K562 (cell line): ENCODE measurements around the gene OR6V1. TPM values are rescaled to one million over a fixed set of nuclear protein-coding genes. Genes with fewer than 3 reads are reported as not detected.
A peak's percentile ranks its signal among the peaks of the same experiment; 100 is the strongest.

ENCODE experiments used
- ATAC-seq: fragments of 200-7000 bp; cut with Tn5 transposase; 3 replicates; pipeline ENCODE4 v1.9.1; 2020; ENCODE audit warnings: moderate library complexity
- BruUV-seq: library from RNA; stranded (reverse); fragments of 400-500 nt; replicated peaks from 2 replicates; lab custom pipeline; 2021; lab: Mats Ljungman, UMichigan
- CTCF ChIA-PET: fragments of 300-600 bp; formaldehyde crosslinking; extraction: SDS; loops from one replicate; lab custom pipeline; 2021; ENCODE audit warnings: low intra/inter-chr PET ratio; lab: Yijun Ruan, JAX
- POLR2A ChIA-PET: fragments of 300-600, 350-650 bp; sonication (Branson Sonifier 250); formaldehyde crosslinking; extraction: SDS; loops from one replicate; lab custom pipeline; 2021; ENCODE audit warnings: antibody characterized with exemption, inconsistent platforms; lab: Yijun Ruan, JAX
- DNase-seq, 4 experiments: peaks; one replicate each; pipeline versions ENCODE4 v3.0.0 to v3.0.0-alpha.2; 2011 to 2018; ENCODE audit warnings: low spot score in 3 of 4, mixed read lengths in 3 of 4; ENCODE audit errors: extremely low read depth in 1 of 4
- FAIRE-seq: peaks from 2 replicates; lab custom pipeline; 2011; peaks lifted over from hg19 to GRCh38; lab: Jason Lieb, UNC
- H2AFZ ChIP-seq: 2 replicates; pipeline ENCODE4 v1.6.0; 2011; ENCODE audit warnings: low read depth, low read length, control low read depth, inconsistent platforms
- H3K27ac ChIP-seq: fragments of 200-600 bp; 3 replicates; pipeline ENCODE4 v1.8.0; 2011; ENCODE audit warnings: low read depth, mild to moderate bottlenecking, control low read depth, inconsistent platforms, low read length, moderate library complexity, mixed read lengths; ENCODE audit errors: extremely low read depth
- H3K27me3 ChIP-seq, 2 experiments: fragments of 300-600 bp in 1 of 2; 2 replicates in 1 of 2; 3 replicates in 1 of 2; pipeline versions ENCODE4 v1.6.0 to v1.8.0; 2011; ENCODE audit warnings: inconsistent platforms in 2 of 2, low read length in 2 of 2, mild to moderate bottlenecking in 1 of 2, mixed read lengths in 1 of 2, moderate library complexity in 1 of 2; ENCODE audit not compliant: control insufficient read depth in 2 of 2, insufficient read depth in 2 of 2
- H3K36me3 ChIP-seq: fragments of 300-600 bp; 3 replicates; pipeline ENCODE4 v1.8.0; 2011; ENCODE audit warnings: mild to moderate bottlenecking, low read length, inconsistent platforms; ENCODE audit not compliant: control insufficient read depth, insufficient read depth
- H3K4me1 ChIP-seq, 2 experiments: fragments of 200-600 bp in 1 of 2; replicated peaks in 1 of 2; 2 replicates in 1 of 2; 3 replicates in 1 of 2; pipeline versions ENCODE4 v1.5.1 to v1.8.0; 2011; ENCODE audit warnings: inconsistent platforms in 2 of 2, low read length in 2 of 2, mild to moderate bottlenecking in 1 of 2, mixed read lengths in 1 of 2, moderate library complexity in 1 of 2; ENCODE audit not compliant: control insufficient read depth in 2 of 2, insufficient read depth in 2 of 2
- H3K4me2 ChIP-seq: 2 replicates; pipeline ENCODE4 v1.6.1; 2011; ENCODE audit warnings: low read length, control low read depth, inconsistent platforms, mixed read lengths; ENCODE audit not compliant: insufficient read depth
- H3K4me3 ChIP-seq: fragments of 200-600 bp; sonication (generic), shearing (Covaris generic); 2 replicates; pipeline ENCODE4 v1.5.1; 2016; ENCODE audit warnings: control low read depth, inconsistent platforms
- H3K79me2 ChIP-seq: fragments of 200-600 bp; 3 replicates; pipeline ENCODE4 v1.8.0; 2011; ENCODE audit warnings: low read length, inconsistent platforms; ENCODE audit not compliant: control insufficient read depth, insufficient read depth
- H3K9ac ChIP-seq, 2 experiments: 2 replicates each; pipeline versions ENCODE4 v1.6.0 to v1.6.1; 2011; ENCODE audit warnings: low read depth in 2 of 2, low read length in 2 of 2, control low read depth in 1 of 2, inconsistent platforms in 1 of 2, mild to moderate bottlenecking in 1 of 2, mixed read lengths in 1 of 2; ENCODE audit not compliant: insufficient read depth in 1 of 2
- H3K9me1 ChIP-seq: one replicate; pipeline ENCODE4 v1.6.0; 2011; ENCODE audit warnings: inconsistent platforms, mild to moderate bottlenecking, low read length, moderate library complexity; ENCODE audit not compliant: control insufficient read depth, insufficient read depth
- H3K9me3 ChIP-seq: replicated peaks from 2 replicates; pipeline ENCODE4 v1.5.1; 2011; ENCODE audit warnings: low read depth, low read length, inconsistent platforms; ENCODE audit not compliant: control insufficient read depth, insufficient read depth
- H4K20me1 ChIP-seq: replicated peaks from 2 replicates; pipeline ENCODE4 v1.6.1; 2011; ENCODE audit warnings: low read length, inconsistent platforms, mixed read lengths; ENCODE audit not compliant: control insufficient read depth, insufficient read depth
- CC2D1A ChIP-seq: fragments of 450-650 bp; IDR thresholded peaks from 2 replicates; pipeline ENCODE4 v1.6.1; 2017; ENCODE audit warnings: mild to moderate bottlenecking
- CTCF ChIP-seq, 3 experiments: IDR thresholded peaks in 2 of 3; conservative IDR thresholded peaks in 1 of 3; 2 replicates each; pipeline ENCODE4 v1.5.1; 2011 to 2012; ENCODE audit warnings: low read length in 3 of 3, mild to moderate bottlenecking in 3 of 3, control low read depth in 2 of 3, improper control_type of control experiment in 1 of 3, inconsistent platforms in 1 of 3, low read depth in 1 of 3, mixed read lengths in 1 of 3, moderate library complexity in 1 of 3; ENCODE audit not compliant: insufficient read depth in 2 of 3
- ELF1 ChIP-seq: fragments of 200-800 bp; sonication (Bioruptor generic); IDR thresholded peaks from 2 replicates; pipeline ENCODE4 v1.6.1; 2016; ENCODE audit warnings: missing genetic modification characterization, missing compliant biosample characterization
- ETS1 ChIP-seq: conservative IDR thresholded peaks from 2 replicates; pipeline ENCODE4 v1.6.1; 2011; ENCODE audit warnings: low read depth, mild to moderate bottlenecking, low read length; ENCODE audit not compliant: control insufficient read depth
- PHF20 ChIP-seq: fragments of 450-650 bp; IDR thresholded peaks from 2 replicates; pipeline ENCODE4 v1.6.1; 2018; ENCODE audit not compliant: partially characterized antibody
- POLR2B ChIP-seq: fragments of 450-650 bp; IDR thresholded peaks from 2 replicates; pipeline ENCODE4 v1.6.1; 2018; ENCODE audit warnings: low read depth; ENCODE audit not compliant: partially characterized antibody
- RCOR1 ChIP-seq, 2 experiments: IDR thresholded peaks; 2 replicates each; pipeline ENCODE4 v1.6.1; 2012; ENCODE audit warnings: low read depth in 2 of 2, low read length in 2 of 2, borderline replicate concordance in 1 of 2, improper control_type of control experiment in 1 of 2
- SIRT6 ChIP-seq: IDR thresholded peaks from one replicate; pipeline ENCODE4 v1.6.1; 2012; ENCODE audit warnings: low read depth, mild to moderate bottlenecking, control low read depth, inconsistent platforms, low read length, moderate library complexity
- SMC3 ChIP-seq: conservative IDR thresholded peaks from 2 replicates; pipeline ENCODE4 v1.6.1; 2011; ENCODE audit warnings: low read depth, low read length, improper control_type of control experiment; ENCODE audit not compliant: insufficient read depth
- VEZF1 ChIP-seq: fragments of 200-800 bp; sonication (Bioruptor generic); IDR thresholded peaks from 2 replicates; pipeline ENCODE4 v1.6.1; 2017; ENCODE audit warnings: missing genetic modification characterization, missing compliant biosample characterization
- YY1 ChIP-seq, 3 experiments: IDR thresholded peaks; 2 replicates each; pipeline ENCODE4 v1.6.1; 2011; ENCODE audit warnings: low read length in 2 of 3, mild to moderate bottlenecking in 2 of 3, moderate library complexity in 2 of 3, borderline replicate concordance in 1 of 3, control low read depth in 1 of 3, low read depth in 1 of 3; ENCODE audit not compliant: insufficient read depth in 3 of 3, insufficient replicate concordance in 2 of 3, control insufficient read depth in 1 of 3, insufficient read length in 1 of 3; ENCODE audit errors: extremely low read depth in 1 of 3
- ZKSCAN8 ChIP-seq: fragments of 200-800 bp; sonication (Bioruptor generic); IDR thresholded peaks from 2 replicates; pipeline ENCODE4 v1.6.1; 2016; ENCODE audit warnings: missing genetic modification characterization, missing compliant biosample characterization
- ZNF143 ChIP-seq: sonication (generic); formaldehyde crosslinking; IDR thresholded peaks from 2 replicates; pipeline ENCODE4 v1.9.0; 2022; ENCODE audit warnings: mild to moderate bottlenecking, missing genetic modification reagents
- WGBS: fragments of 100-300 bp; shearing (Covaris generic); methylation state at CpG from one replicate; pipeline ENCODE4 v1.1.6; 2016; ENCODE audit warnings: low coverage, mixed read lengths; ENCODE audit not compliant: insufficient coverage; ENCODE audit errors: missing lambda C conversion rate; 5-methylcytosine and 5-hydroxymethylcytosine counted together
- in situ Hi-C: fragments of 300-500 bp; cut with MboI; formaldehyde crosslinking; loops from 4 replicates; pipeline ENCODE4 v1.15.0; 2018; ENCODE audit warnings: inconsistent platforms, mixed read lengths
- intact Hi-C: fragments of 100-400 bp; cut with micrococcal nuclease; formaldehyde crosslinking; loops from 2 replicates; pipeline ENCODE4 v1.14.2; 2022
- polyA plus RNA-seq, 8 experiments: library from polyadenylated mRNA; depleted of rRNA in 4 of 8; stranded (reverse) in 5 of 8; unstranded in 3 of 8; fragments of >200 nt; fragmentation: Nextera tagmentation in 2 of 8; fragmentation: Illumina TruSeq in 1 of 8; extraction: Ambion mirVana in 2 of 8; extraction: Trizol in 1 of 8; gene quantifications; 2 replicates each; pipeline versions ENCODE4 v1.2.1 to v1.2.3, GENCODE V29; 2011 to 2014; ENCODE audit warnings: inconsistent platforms in 1 of 8, missing spikeins in 1 of 8
- total RNA-seq, 7 experiments: library from RNA; depleted of rRNA in 6 of 7; stranded (reverse); fragments of >200 nt in 6 of 7; fragmentation: Illumina TruSeq in 2 of 7; extraction: Trizol in 2 of 7; gene quantifications; 2 replicates each; pipeline versions ENCODE4 v1.2.1 to v1.2.3, GENCODE V29; 2011 to 2021; ENCODE audit warnings: low replicate concordance in 1 of 7

Gene OR6V1
- total and polyA plus RNA-seq, 9 of the 15 experiments (the other 6 are each of a cell fraction or from before 2014, with no cell fraction given), result not detected

GRCh38 chr7:143002898-143003297, 49.2 kb upstream of the OR6V1 start (continued):
- no peak for TF ChIP-seq SIRT6
- no peak for TF ChIP-seq VEZF1 (CRISPR knock-in tag)
- peak in 1 of 2 experiments; percentile 3; a peak in 1 of 4 replicates for TF ChIP-seq RCOR1 (IDR thresholded peaks at IDR 0.05; ENCODE audit: borderline replicate concordance in 1 of 2, low read depth in 2 of 2, low read length in 2 of 2)
- no peak for TF ChIP-seq POLR2B

- Histone ChIP-seq H2AFZ (peak overlapping the region; percentile 90), H3K9me3 (no peaks in the 10 kb centered on the region), H3K36me3 (no peaks in the 10 kb centered on the region), H3K9me1 (no peaks in the 10 kb centered on the region), H3K27ac (no peak overlapping the region), H3K9ac (peak overlapping the region in 1 of 2 experiments; percentile 0; a peak in 1 of 4 replicates), H3K4me2 (peak overlapping the region; percentile 73), H3K4me3 (peak overlapping the region; percentile 1; the same call in 1 of the 2 replicates), H3K79me2 (no peaks in the 10 kb centered on the region), H4K20me1 (no peaks in the 10 kb centered on the region), H3K27me3 (peaks cover 7 to 10% of the 10 kb centered on the region in 2 experiments), H3K4me1 (peaks cover 0 to 4% of the 10 kb centered on the region in 2 experiments; a peak in 2 of 5 replicates)
- in situ Hi-C loops, result loop anchor here (5.0 to 25.0 kb wide), 2 partner anchors 126 to 366 kb away; no protein-coding TSS in a partner anchor
- POLR2A ChIA-PET, result interaction anchor here (0.6 to 2.0 kb wide), 2 partner anchors 92 to 125 kb away, joined by 4 read pairs; no protein-coding TSS in a partner anchor
- ATAC-seq (peak; percentile 82), DNase-seq (peak; percentile 76 to 80 (median 78)), FAIRE-seq (peak; percentile 82)
- intact Hi-C loops, result loop anchor here (1.0 to 5.0 kb wide), 7 partner anchors 41 to 399 kb away; partner anchors contain the start of gene KEL
- BruUV-seq, result no TSS peak
- WGBS, result 5% methylated on average over 6 of the region's 6 CpGs
- CTCF ChIA-PET, result interaction anchor here (0.5 to 11.1 kb wide), 19 partner anchors 42 to 556 kb away, joined by 3 to 222 read pairs (median 3); partner anchors contain the start of gene EPHB6
- TF ChIP-seq ZNF143 (CRISPR knock-in tag) (no peak), SMC3 (peak; percentile 86), ELF1 (tag) (no peak), CTCF (IDR thresholded peaks at IDR 0.05 in 2 of 3, conservative IDR thresholded peaks at IDR 0.05 in 1 of 3; ENCODE audit: insufficient read depth in 2 of 3, low read depth in 1 of 3, low read length in 3 of 3) (peak; percentile 82 to 96 (median 83)), YY1 (IDR thresholded peaks at IDR 0.05; ENCODE audit: borderline replicate concordance in 1 of 3, control insufficient read depth in 1 of 3, extremely low read depth in 1 of 3, insufficient read depth in 3 of 3, insufficient read length in 1 of 3, insufficient replicate concordance in 2 of 3, low read depth in 1 of 3, low read length in 2 of 3) (peak; percentile 64 to 93 (median 78)), PHF20 (peak; percentile 34), CC2D1A (peak; percentile 72), ETS1 (no peak), ZKSCAN8 (CRISPR knock-in tag) (no peak)
Measured at GRCh38 chr7:143003393-143004051, 48.6 kb upstream of the OR6V1 start.
